Right atrium auricular region (tissue), 2 donors: ENCODE measurements around the gene IRX1. TPM values are rescaled to one million over a fixed set of nuclear protein-coding genes. Genes with fewer than 3 reads are reported as not detected.

Experiments
- DNase-seq: peaks from one replicate; pipeline ENCODE4 v3.0.0-alpha.2; 2019; ENCODE audit warnings: low spot score
- H3K27ac ChIP-seq, 2 donors: fragments of 200-600 bp; sonication (generic); 1 replicate in 1 of 2; 2 replicates in 1 of 2; pipeline ENCODE4 v1.5.1; 2016 to 2019
- H3K27me3 ChIP-seq, 2 donors: fragments of 200-600 bp; sonication (generic); one replicate each; pipeline versions ENCODE4 v1.5.1 to v1.6.0; 2017 to 2019
- H3K36me3 ChIP-seq: fragments of 200-600 bp; sonication (generic); one replicate; pipeline ENCODE4 v1.5.1; 2016
- H3K4me1 ChIP-seq, 2 donors: fragments of 200-600 bp; sonication (generic); one replicate each; pipeline versions ENCODE4 v1.5.1 to v1.6.0; 2017 to 2019
- H3K4me3 ChIP-seq, 2 donors: fragments of 200-600 bp; sonication (generic); 1 replicate in 1 of 2; 2 replicates in 1 of 2; pipeline ENCODE4 v1.5.1; 2017 to 2019; ENCODE audit warnings: mild to moderate bottlenecking in 1 of 2, moderate library complexity in 1 of 2
- H3K9me3 ChIP-seq, 2 donors: fragments of 200-600 bp; sonication (generic); one replicate each; pipeline ENCODE4 v1.5.1; 2019
- CTCF ChIP-seq, 2 donors: fragments of 200-600 bp; sonication (generic); IDR thresholded peaks; one replicate each; pipeline ENCODE4 v1.5.1; 2019; ENCODE audit warnings: antibody characterized with exemption in 2 of 2
- total RNA-seq, 2 donors: library from RNA; depleted of rRNA; stranded (reverse); fragments of >200 nt; gene quantifications; one replicate each; pipeline ENCODE4 v1.1.0, GENCODE V29; 2016

IRX1 gene
- under 1 TPM in 1 of 2 donors, not detected in 1; 0.39 TPM for total RNA-seq

- Histone ChIP-seq H3K27ac (no peak within 1 kb of the TSS), H3K27me3 (peaks cover 36 to 85% of the 10 kb centered on the region in 2 donors), H3K4me1 (peaks cover 0 to 40% of the 10 kb centered on the region in 2 donors), H3K4me3 (peak within 1 kb of the TSS; percentile 7 to 26), H3K36me3 (no peaks in the 10 kb centered on the region), H3K9me3 (no peaks in the 10 kb centered on the region)
- no peak for TF ChIP-seq CTCF (IDR thresholded peaks at IDR 0.05)
- DNase-seq = no peak
These were observed at the start of gene IRX1 for GRCh38 chr5:3595006-3595961. IRX1 (plus strand) TSS chr5:3595832; CDS start chr5:3596106, 274 bp downstream.

GRCh38 chr5:3546028-3546427 is 49.6 kb upstream of the IRX1 start:
- Histone ChIP-seq H3K36me3 (no peaks in the 10 kb centered on the region), H3K27ac (no peak overlapping the region), H3K4me3 (no peak overlapping the region), H3K4me1 (no peaks in the 10 kb centered on the region), H3K27me3 (no peaks in the 10 kb centered on the region), H3K9me3 (no peaks in the 10 kb centered on the region)
- TF ChIP-seq CTCF (IDR thresholded peaks at IDR 0.05) = no peak
- no peak for DNase-seq

GRCh38 chr5:3564116-3564515 is 31.5 kb upstream of the IRX1 start:
- H3K36me3 ChIP-seq = no peaks in the 10 kb centered on the region
- H3K9me3 ChIP-seq = peaks cover 0 to 22% of the 10 kb centered on the region in 2 donors
- no peak overlapping the region for H3K4me3 ChIP-seq
- no peak overlapping the region for H3K27ac ChIP-seq
- no peaks in the 10 kb centered on the region for H3K27me3 ChIP-seq
- no peaks in the 10 kb centered on the region for H3K4me1 ChIP-seq
- no peak for TF ChIP-seq CTCF (IDR thresholded peaks at IDR 0.05)
- DNase-seq = no peak

GRCh38 chr5:3564827-3565518 is 30.7 kb upstream of the IRX1 start:
- no peak for TF ChIP-seq CTCF (IDR thresholded peaks at IDR 0.05)
- no peaks in the 10 kb centered on the region for H3K4me1 ChIP-seq
- DNase-seq = no peak
- H3K36me3 ChIP-seq = no peaks in the 10 kb centered on the region
- no peak overlapping the region for H3K27ac ChIP-seq
- peaks cover 0 to 18% of the 10 kb centered on the region in 2 donors for H3K9me3 ChIP-seq
- H3K27me3 ChIP-seq = no peaks in the 10 kb centered on the region
- no peak overlapping the region for H3K4me3 ChIP-seq

GRCh38 chr5:3584724-3585531 is 10.7 kb upstream of the IRX1 start:
- TF ChIP-seq CTCF (IDR thresholded peaks at IDR 0.05) = no peak
- no peak for DNase-seq
- Histone ChIP-seq H3K27ac (no peak overlapping the region), H3K9me3 (no peaks in the 10 kb centered on the region), H3K4me3 (no peak overlapping the region), H3K36me3 (no peaks in the 10 kb centered on the region), H3K27me3 (peaks cover under 1 to 11% of the 10 kb centered on the region in 2 donors), H3K4me1 (no peaks in the 10 kb centered on the region)
